GM23338 (cell line): ENCODE measurements around the gene PRKAR1B.

Source experiments
- CREB1 ChIP-seq: fragments of 250-450 bp; sonication (Bioruptor Pico); IDR thresholded peaks from 2 replicates; pipeline ENCODE4 v1.5.0; 2020; ENCODE audit warnings: low read depth, mild to moderate bottlenecking, moderate library complexity
- CTCF ChIP-seq, 2 experiments: fragments of 200-600 bp in 1 of 2; sonication (generic) in 1 of 2; conservative IDR thresholded peaks; 2 replicates each; pipeline versions ENCODE4 v1.5.1 to v1.6.1; 2016 to 2017; ENCODE audit warnings: antibody characterized with exemption in 2 of 2, low read depth in 2 of 2, mild to moderate bottlenecking in 2 of 2, moderate library complexity in 1 of 2
- EZH2phosphoT487 ChIP-seq: fragments of 200-600 bp; sonication (generic); IDR thresholded peaks from one replicate; pipeline ENCODE4 v1.8.1; 2018; ENCODE audit warnings: antibody characterized with exemption; ENCODE audit not compliant: unreplicated experiment
- NANOG ChIP-seq: IDR thresholded peaks from 2 replicates; pipeline ENCODE4 v1.6.1; 2016; ENCODE audit warnings: antibody characterized with exemption, borderline replicate concordance

GRCh38 chr7:511476-512145 is 215.5 kb downstream of the PRKAR1B start:
- no peak for TF ChIP-seq CTCF (conservative IDR thresholded peaks at IDR 0.05; ENCODE audit: low read depth in 2 of 2)
- TF ChIP-seq CREB1 (CRISPR knock-in tag): no peak
- no peak for TF ChIP-seq EZH2phosphoT487
- TF ChIP-seq NANOG: no peak
